ENCODE measurements around the gene ZNF415.

The ZNF415 gene

GRCh38 chr19:53102206-53102755 is 30.4 kb downstream of the ZNF415 start:
- TF ChIP-seq MAX (IDR thresholded peaks at IDR 0.05) = no peak
- no peak for TF ChIP-seq RAD21 (IDR thresholded peaks at IDR 0.05; ENCODE audit: low read depth)
- TF ChIP-seq NFIC (IDR thresholded peaks at IDR 0.05) = no peak
- no peak for TF ChIP-seq EP300 (IDR thresholded peaks at IDR 0.05; ENCODE audit: borderline replicate concordance)
- TF ChIP-seq, protein P1, sequence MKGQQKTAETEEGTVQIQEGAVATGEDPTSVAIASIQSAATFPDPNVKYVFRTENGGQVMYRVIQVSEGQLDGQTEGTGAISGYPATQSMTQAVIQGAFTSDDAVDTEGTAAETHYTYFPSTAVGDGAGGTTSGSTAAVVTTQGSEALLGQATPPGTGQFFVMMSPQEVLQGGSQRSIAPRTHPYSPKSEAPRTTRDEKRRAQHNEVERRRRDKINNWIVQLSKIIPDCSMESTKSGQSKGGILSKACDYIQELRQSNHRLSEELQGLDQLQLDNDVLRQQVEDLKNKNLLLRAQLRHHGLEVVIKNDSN (IDR thresholded peaks at IDR 0.05) = no peak
- TF ChIP-seq, protein P2, sequence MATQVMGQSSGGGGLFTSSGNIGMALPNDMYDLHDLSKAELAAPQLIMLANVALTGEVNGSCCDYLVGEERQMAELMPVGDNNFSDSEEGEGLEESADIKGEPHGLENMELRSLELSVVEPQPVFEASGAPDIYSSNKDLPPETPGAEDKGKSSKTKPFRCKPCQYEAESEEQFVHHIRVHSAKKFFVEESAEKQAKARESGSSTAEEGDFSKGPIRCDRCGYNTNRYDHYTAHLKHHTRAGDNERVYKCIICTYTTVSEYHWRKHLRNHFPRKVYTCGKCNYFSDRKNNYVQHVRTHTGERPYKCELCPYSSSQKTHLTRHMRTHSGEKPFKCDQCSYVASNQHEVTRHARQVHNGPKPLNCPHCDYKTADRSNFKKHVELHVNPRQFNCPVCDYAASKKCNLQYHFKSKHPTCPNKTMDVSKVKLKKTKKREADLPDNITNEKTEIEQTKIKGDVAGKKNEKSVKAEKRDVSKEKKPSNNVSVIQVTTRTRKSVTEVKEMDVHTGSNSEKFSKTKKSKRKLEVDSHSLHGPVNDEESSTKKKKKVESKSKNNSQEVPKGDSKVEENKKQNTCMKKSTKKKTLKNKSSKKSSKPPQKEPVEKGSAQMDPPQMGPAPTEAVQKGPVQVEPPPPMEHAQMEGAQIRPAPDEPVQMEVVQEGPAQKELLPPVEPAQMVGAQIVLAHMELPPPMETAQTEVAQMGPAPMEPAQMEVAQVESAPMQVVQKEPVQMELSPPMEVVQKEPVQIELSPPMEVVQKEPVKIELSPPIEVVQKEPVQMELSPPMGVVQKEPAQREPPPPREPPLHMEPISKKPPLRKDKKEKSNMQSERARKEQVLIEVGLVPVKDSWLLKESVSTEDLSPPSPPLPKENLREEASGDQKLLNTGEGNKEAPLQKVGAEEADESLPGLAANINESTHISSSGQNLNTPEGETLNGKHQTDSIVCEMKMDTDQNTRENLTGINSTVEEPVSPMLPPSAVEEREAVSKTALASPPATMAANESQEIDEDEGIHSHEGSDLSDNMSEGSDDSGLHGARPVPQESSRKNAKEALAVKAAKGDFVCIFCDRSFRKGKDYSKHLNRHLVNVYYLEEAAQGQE (IDR thresholded peaks at IDR 0.05; ENCODE audit: low read depth) = no peak
- TF ChIP-seq CEBPB (IDR thresholded peaks at IDR 0.05) = no peak
- TF ChIP-seq YY1 (IDR thresholded peaks at IDR 0.05; ENCODE audit: low read depth) = no peak

DNA sequence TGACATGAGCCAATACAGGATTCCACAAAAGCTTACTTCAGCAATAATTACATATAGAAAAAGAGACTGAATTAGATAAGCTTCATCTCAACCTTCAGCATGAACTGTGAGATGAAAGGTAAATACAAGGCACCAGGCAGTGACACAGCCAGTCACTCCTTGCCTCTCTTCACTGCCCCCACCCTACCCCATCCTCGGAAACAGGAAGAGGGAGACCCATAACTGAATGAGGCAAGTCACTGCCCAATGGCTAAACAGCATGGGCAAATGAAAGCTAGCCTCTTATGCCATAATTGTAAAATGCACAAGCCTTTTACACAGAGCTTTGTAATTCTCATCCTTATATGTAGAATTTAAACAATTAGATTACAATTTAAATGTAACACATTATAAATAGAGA is 31.2 kb downstream of the ZNF415 start:
- TF ChIP-seq TEAD4 (IDR thresholded peaks at IDR 0.05) (no peak), ZBTB7A (IDR thresholded peaks at IDR 0.05; ENCODE audit: low read depth) (no peak), YY1 (IDR thresholded peaks at IDR 0.05; ENCODE audit: low read depth) (no peak), TCF12 (IDR thresholded peaks at IDR 0.05; ENCODE audit: low read depth) (no peak), FOXM1 (IDR thresholded peaks at IDR 0.05; ENCODE audit: borderline replicate concordance, low read depth) (no peak), NFIC (IDR thresholded peaks at IDR 0.05) (no peak), CREB1 (IDR thresholded peaks at IDR 0.05; ENCODE audit: low read depth) (no peak), MAX (IDR thresholded peaks at IDR 0.05) (no peak)

GRCh38 chr19:53094754-53095575 is 37.7 kb downstream of the ZNF415 start:
- no peak for TF ChIP-seq RAD21 (IDR thresholded peaks at IDR 0.05; ENCODE audit: low read depth)
- TF ChIP-seq, protein P2 (IDR thresholded peaks at IDR 0.05; ENCODE audit: low read depth) = no peak
- TF ChIP-seq MAX (IDR thresholded peaks at IDR 0.05) = no peak
- no peak for TF ChIP-seq EGR1 (IDR thresholded peaks at IDR 0.05)
- no peak for TF ChIP-seq CEBPB (IDR thresholded peaks at IDR 0.05)
- TF ChIP-seq ZBTB7A (IDR thresholded peaks at IDR 0.05; ENCODE audit: low read depth) = no peak
- no peak for TF ChIP-seq CREB1 (IDR thresholded peaks at IDR 0.05; ENCODE audit: low read depth)
- TF ChIP-seq YY1 (IDR thresholded peaks at IDR 0.05; ENCODE audit: low read depth) = no peak

- no peak for TF ChIP-seq NFIC (IDR thresholded peaks at IDR 0.05)
- TF ChIP-seq CEBPB (IDR thresholded peaks at IDR 0.05) = peak; percentile 44; the same call in 1 of the 2 replicates
Observed at GRCh38 chr19:53092723-53093122, 40.0 kb downstream of the ZNF415 start.

DNA sequence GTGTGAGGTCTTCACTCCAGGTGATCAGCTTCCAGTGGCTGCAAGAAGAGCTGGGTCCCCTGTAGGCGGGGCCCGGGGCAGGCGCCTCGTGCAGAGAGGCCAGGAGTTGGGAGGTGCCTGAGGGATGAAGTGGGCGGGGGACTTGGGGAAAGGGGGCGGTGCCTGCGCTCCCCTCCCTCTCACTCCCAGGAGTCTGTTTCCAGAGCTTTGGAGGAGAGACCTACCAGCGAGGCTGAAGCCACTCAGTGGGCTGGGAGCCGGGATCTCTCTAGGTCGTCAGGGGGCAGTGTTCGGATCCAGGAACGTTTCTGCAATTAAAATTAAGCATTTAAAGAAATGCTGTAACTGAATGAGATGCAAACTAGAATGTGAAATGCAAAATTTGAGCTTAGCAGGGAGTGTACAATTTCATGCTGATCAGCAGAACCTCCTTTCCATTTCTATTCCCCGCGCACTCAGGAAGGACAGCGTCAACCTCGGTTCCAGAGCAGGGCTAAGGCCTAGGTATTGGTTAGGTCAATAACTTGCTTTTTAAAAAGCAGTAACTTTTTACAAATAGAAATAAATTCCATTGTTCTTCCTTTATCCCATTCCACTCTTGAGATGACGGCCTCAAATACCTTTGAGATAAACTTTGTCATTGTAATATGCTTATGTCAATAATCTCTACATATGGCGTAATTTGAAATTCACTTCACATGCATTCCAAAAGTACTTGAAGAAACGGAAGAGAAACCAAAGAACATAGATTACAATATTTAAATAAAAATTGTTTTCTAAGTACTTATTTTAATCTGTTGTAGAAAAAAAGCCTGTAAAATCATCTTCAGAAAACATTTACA is 41.1 kb downstream of the ZNF415 start:
- TF ChIP-seq RAD21 (IDR thresholded peaks at IDR 0.05; ENCODE audit: low read depth) (no peak), YY1 (IDR thresholded peaks at IDR 0.05; ENCODE audit: low read depth) (no peak), CREB1 (IDR thresholded peaks at IDR 0.05; ENCODE audit: low read depth) (no peak), TEAD4 (IDR thresholded peaks at IDR 0.05) (no peak), NFIC (IDR thresholded peaks at IDR 0.05) (no peak), CEBPB (IDR thresholded peaks at IDR 0.05) (no peak), EP300 (IDR thresholded peaks at IDR 0.05; ENCODE audit: borderline replicate concordance) (no peak), MAX (IDR thresholded peaks at IDR 0.05) (no peak), TCF12 (IDR thresholded peaks at IDR 0.05; ENCODE audit: low read depth) (no peak), TAF1 (IDR thresholded peaks at IDR 0.05; ENCODE audit: low read depth) (no peak), ZBTB7A (IDR thresholded peaks at IDR 0.05; ENCODE audit: low read depth) (no peak), FOXM1 (IDR thresholded peaks at IDR 0.05; ENCODE audit: borderline replicate concordance, low read depth) (no peak), EGR1 (IDR thresholded peaks at IDR 0.05) (no peak)
- TF ChIP-seq, protein P1 (IDR thresholded peaks at IDR 0.05) = no peak
- TF ChIP-seq, protein P2 (IDR thresholded peaks at IDR 0.05; ENCODE audit: low read depth) = no peak

All from Ishikawa (cell line).